NCI-H2196 (cell line): ENCODE measurements around the gene CLIP4.

Experiments
- DNase-seq: peaks from one replicate; lab custom pipeline; 2025; ENCODE audit not compliant: unreplicated experiment; lab: John Stamatoyannopoulos, UW

The CLIP4 gene

GRCh38 chr2:29218071-29218470, 102.9 kb downstream of the CLIP4 start:
- DNase-seq = no peak

- no peak for DNase-seq
Measured at GRCh38 chr2:29218550-29219125, 103.4 kb downstream of the CLIP4 start.

GRCh38 chr2:29219374-29219773, 104.2 kb downstream of the CLIP4 start:
- DNase-seq = no peak

GRCh38 chr2:29220506-29221270, 105.5 kb downstream of the CLIP4 start:
- no peak for DNase-seq

GRCh38 chr2:29222381-29223179, 107.4 kb downstream of the CLIP4 start:
- no peak for DNase-seq

GRCh38 chr2:29223257-29223656, 108.0 kb downstream of the CLIP4 start:
- no peak for DNase-seq

GRCh38 chr2:29223851-29224692, 108.9 kb downstream of the CLIP4 start:
- DNase-seq = no peak

GRCh38 chr2:29224693-29225551, 109.7 kb downstream of the CLIP4 start:
- DNase-seq = no peak

- no peak for DNase-seq
Measured at GRCh38 chr2:29225814-29226213, 110.6 kb downstream of the CLIP4 start.

GRCh38 chr2:29226375-29226774, 111.2 kb downstream of the CLIP4 start:
- no peak for DNase-seq

GRCh38 chr2:29226808-29227207, 111.6 kb downstream of the CLIP4 start:
- DNase-seq = no peak

GRCh38 chr2:29227935-29228675, 112.9 kb downstream of the CLIP4 start:
- no peak for DNase-seq

- DNase-seq = no peak
Measured at GRCh38 chr2:29228947-29229346, 113.7 kb downstream of the CLIP4 start.

GRCh38 chr2:29229640-29230039, 114.4 kb downstream of the CLIP4 start:
- DNase-seq = no peak

- DNase-seq = no peak
Measured at GRCh38 chr2:29232041-29232440, 116.8 kb downstream of the CLIP4 start.

GRCh38 chr2:29233428-29233827, 118.2 kb downstream of the CLIP4 start:
- DNase-seq = no peak

GRCh38 chr2:29235411-29235810, 120.2 kb downstream of the CLIP4 start:
- DNase-seq = no peak

GRCh38 chr2:29236074-29236473, 120.9 kb downstream of the CLIP4 start:
- no peak for DNase-seq

- no peak for DNase-seq
Measured at GRCh38 chr2:29238497-29238896, 123.3 kb downstream of the CLIP4 start.
